GM12865 (cell line): ENCODE data around the gene NAA25.
"Not testable (repeated sequence)": the region's sequence is repeated elsewhere in the genome, so short reads cannot be mapped to it uniquely, and the experiment has no call there.

ENCODE experiments used
- DNase-seq: peaks from one replicate; pipeline ENCODE4 v3.0.0; 2010; ENCODE audit warnings: low read depth
- H3K4me3 ChIP-seq: 2 replicates; pipeline ENCODE4 v1.5.1; 2011; ENCODE audit warnings: mild to moderate bottlenecking, low read depth, low read length, control low read depth
- CTCF ChIP-seq: IDR thresholded peaks from 2 replicates; pipeline ENCODE4 v1.5.1; 2011; ENCODE audit warnings: low read length, control low read depth, low read depth, inconsistent platforms; ENCODE audit not compliant: insufficient read depth; ENCODE audit errors: missing control alignments

NAA25 gene

GRCh38 chr12:112116232-112117060 lies 7.9 kb upstream of the NAA25 start:
- no peak for TF ChIP-seq CTCF
- peak; percentile 60 for DNase-seq
- H3K4me3 ChIP-seq: no peak overlapping the region

- no peak for TF ChIP-seq CTCF
- H3K4me3 ChIP-seq: no peak overlapping the region
- no peak for DNase-seq
Measured at GRCh38 chr12:112115259-112116045, 6.9 kb upstream of the NAA25 start.

GRCh38 chr12:112112409-112113133 lies 4.0 kb upstream of the NAA25 start:
- no peak for DNase-seq
- no peak overlapping the region for H3K4me3 ChIP-seq
- no peak for TF ChIP-seq CTCF

- H3K4me3 ChIP-seq: no peak overlapping the region
- DNase-seq: no peak
- no peak for TF ChIP-seq CTCF
Measured at GRCh38 chr12:112111931-112112330, 3.3 kb upstream of the NAA25 start.

- not testable (repeated sequence) for DNase-seq, H3K4me3 ChIP-seq
Measured at GRCh38 chr12:112110787-112111662, 2.4 kb upstream of the NAA25 start.

GRCh38 chr12:112107306-112108201 lies 1.0 kb downstream of the NAA25 start:
- peak; percentile 46 for DNase-seq

More at GRCh38 chr12:112107306-112108201, 1.0 kb downstream of the NAA25 start:
- peak overlapping the region; percentile 75 for H3K4me3 ChIP-seq
- no peak for TF ChIP-seq CTCF
